Body of pancreas (tissue), 4 donors: Measurements from ENCODE around the gene ANKRD22. TPM values are rescaled to one million over a fixed set of nuclear protein-coding genes. Genes with fewer than 3 reads are reported as not detected.

ENCODE experiments used
- ATAC-seq: fragments of 150-250 bp; one replicate; pipeline ENCODE4 v1.9.1; 2016
- DNase-seq, 4 donors: peaks; one replicate each; pipeline ENCODE4 v3.0.0-alpha.2; 2019
- H3K27ac ChIP-seq, 4 donors: fragments of 200-600 bp; sonication (generic); 1 replicate in 3 of 4; 2 replicates in 1 of 4; pipeline versions ENCODE4 v1.5.1 to v1.6.1; 2016 to 2019; ENCODE audit warnings: mild to moderate bottlenecking in 1 of 4, mixed read lengths in 1 of 4, moderate library complexity in 1 of 4
- H3K27me3 ChIP-seq, 2 donors: fragments of 200-600 bp; sonication (generic); one replicate each; pipeline ENCODE4 v1.6.0; 2016; ENCODE audit warnings: mild to moderate bottlenecking in 1 of 2
- H3K36me3 ChIP-seq, 2 donors: fragments of 200-600 bp; sonication (generic); replicated peaks in 1 of 2; 2 replicates each; pipeline ENCODE4 v1.5.1; 2016; ENCODE audit warnings: low read depth in 2 of 2; ENCODE audit not compliant: insufficient read depth in 1 of 2
- H3K4me1 ChIP-seq: fragments of 200-600 bp; sonication (generic); one replicate; pipeline ENCODE4 v1.6.0; 2016
- H3K4me3 ChIP-seq, 2 donors: fragments of 200-600 bp; sonication (generic); 1 replicate in 1 of 2; 2 replicates in 1 of 2; pipeline ENCODE4 v1.5.1; 2016 to 2019
- H3K9me3 ChIP-seq, 3 donors: fragments of 200-600 bp; sonication (generic); 1 replicate in 2 of 3; 2 replicates in 1 of 3; pipeline ENCODE4 v1.5.1; 2016
- CTCF ChIP-seq, 7 experiments: fragments of 450-650 bp in 4 of 7; fragments of 200-600 bp in 3 of 7; sonication (generic) in 3 of 7; IDR thresholded peaks; one replicate each; pipeline ENCODE4 v1.5.1; 2016 to 2019; ENCODE audit warnings: antibody characterized with exemption in 7 of 7
- POLR2A ChIP-seq, 3 donors: fragments of 450-650 bp; IDR thresholded peaks; one replicate each; pipeline ENCODE4 v1.6.1; 2016; ENCODE audit warnings: antibody characterized with exemption in 3 of 3, mild to moderate bottlenecking in 2 of 3
- WGBS, 2 donors: methylation state at CpG; one replicate each; pipeline ENCODE4 v1.1.5; 2017; 5-methylcytosine and 5-hydroxymethylcytosine counted together
- intact Hi-C: fragments of 100-400 bp; cut with DNase I; formaldehyde crosslinking; loops from one replicate; pipeline ENCODE4 v1.15.1; 2023
- total RNA-seq, 2 donors: library from RNA; depleted of rRNA; stranded (reverse); fragments of >200 nt; gene quantifications; one replicate each; pipeline ENCODE4 v1.1.0, GENCODE V29; 2016

Gene ANKRD22
- total RNA-seq, 2 donors from 2014 or later, result 5.9 to 13.5 TPM

- intact Hi-C loops, result no loop called here
- ATAC-seq, result no peak
- WGBS, 2 donors, result 65% methylated on average over 3 of the region's 3 CpGs
These were observed 67.9 kb downstream of the ANKRD22 start for GRCh38 chr10:88783724-88784123.

GRCh38 chr10:88782222-88782621 is 69.4 kb downstream of the ANKRD22 start:
- intact Hi-C loops, result no loop called here
- no peaks in the 10 kb centered on the region for H3K4me1 ChIP-seq
- DNase-seq (no peak), ATAC-seq (no peak)
- H3K27ac ChIP-seq, result no peak overlapping the region
- H3K36me3 ChIP-seq, result no peaks in the 10 kb centered on the region
- 57 to 93% methylated on average over 3 of the region's 3 CpGs for WGBS, 2 donors
- no peaks in the 10 kb centered on the region for H3K9me3 ChIP-seq
- no peak for TF ChIP-seq POLR2A (IDR thresholded peaks at IDR 0.05)
- no peak for TF ChIP-seq CTCF (IDR thresholded peaks at IDR 0.05)
- H3K27me3 ChIP-seq, result no peaks in the 10 kb centered on the region
- H3K4me3 ChIP-seq, result no peak overlapping the region

More at GRCh38 chr10:88783724-88784123, 67.9 kb downstream of the ANKRD22 start:
- no peak for DNase-seq
- H3K9me3 ChIP-seq, result no peaks in the 10 kb centered on the region
- H3K27ac ChIP-seq, result no peak overlapping the region
- TF ChIP-seq POLR2A (IDR thresholded peaks at IDR 0.05) (no peak), CTCF (IDR thresholded peaks at IDR 0.05) (no peak)
- H3K36me3 ChIP-seq, result no peaks in the 10 kb centered on the region
- no peaks in the 10 kb centered on the region for H3K4me1 ChIP-seq
- no peaks in the 10 kb centered on the region for H3K27me3 ChIP-seq
- no peak overlapping the region for H3K4me3 ChIP-seq

DNA sequence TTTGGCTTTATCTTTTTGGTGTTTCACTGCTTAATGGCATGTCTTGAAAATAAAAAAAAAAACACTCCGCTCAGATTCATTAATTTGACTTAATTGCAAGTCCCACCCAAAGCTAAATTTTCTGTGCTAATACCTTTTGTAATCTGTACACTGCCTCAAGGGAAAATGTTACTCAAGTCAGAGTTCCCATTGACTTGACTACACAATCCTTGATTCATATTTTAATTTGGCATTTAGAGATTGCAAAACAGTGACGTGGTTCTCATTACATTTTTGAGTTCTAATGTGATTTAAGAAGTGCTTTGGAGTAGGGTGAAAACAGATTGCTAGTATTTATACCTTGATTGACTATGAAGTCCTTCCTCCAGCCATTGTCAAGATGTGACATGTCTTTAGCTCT is 70.4 kb downstream of the ANKRD22 start:
- Histone ChIP-seq H3K36me3 (no peaks in the 10 kb centered on the region), H3K4me3 (no peak overlapping the region), H3K9me3 (no peaks in the 10 kb centered on the region), H3K27me3 (no peaks in the 10 kb centered on the region), H3K4me1 (no peaks in the 10 kb centered on the region), H3K27ac (no peak overlapping the region)
- WGBS, 2 donors, result 60 to 69% methylated on average over 2 of the region's 2 CpGs
- DNase-seq (no peak), ATAC-seq (no peak)
- intact Hi-C loops, result no loop called here
- TF ChIP-seq POLR2A (IDR thresholded peaks at IDR 0.05) (no peak), CTCF (IDR thresholded peaks at IDR 0.05) (no peak)

Other genes with a start within 250 kb of the ANKRD22 start
- not detected for gene LIPF, start 187.4 kb downstream of the ANKRD22 start, total RNA-seq
- not detected for gene LIPK, start 145.6 kb downstream of the ANKRD22 start, total RNA-seq
- gene LIPN, start 91.8 kb downstream of the ANKRD22 start, total RNA-seq, result not detected
- gene LIPM, start 49.1 kb downstream of the ANKRD22 start, total RNA-seq, result not detected
- 10 to 100 TPM; 10.1 to 26.7 TPM for gene STAMBPL1, start 28.4 kb upstream of the ANKRD22 start, total RNA-seq
- gene ACTA2, start 100.9 kb upstream of the ANKRD22 start, total RNA-seq, result 100 to 1,000 TPM in 1 of 2 donors, 10 to 100 TPM in 1; 41.5 to 136 TPM
- gene FAS, start 139.0 kb upstream of the ANKRD22 start, total RNA-seq, result 10 to 100 TPM; 13.7 to 22.1 TPM